ENCODE data around the gene GIGYF2. TPM values are rescaled to one million over a fixed set of nuclear protein-coding genes. Genes with fewer than 3 reads are reported as not detected.

GIGYF2 gene
- total and polyA plus RNA-seq, 2 donors from 2014 or later, result 13.5 to 79.8 TPM

DNA sequence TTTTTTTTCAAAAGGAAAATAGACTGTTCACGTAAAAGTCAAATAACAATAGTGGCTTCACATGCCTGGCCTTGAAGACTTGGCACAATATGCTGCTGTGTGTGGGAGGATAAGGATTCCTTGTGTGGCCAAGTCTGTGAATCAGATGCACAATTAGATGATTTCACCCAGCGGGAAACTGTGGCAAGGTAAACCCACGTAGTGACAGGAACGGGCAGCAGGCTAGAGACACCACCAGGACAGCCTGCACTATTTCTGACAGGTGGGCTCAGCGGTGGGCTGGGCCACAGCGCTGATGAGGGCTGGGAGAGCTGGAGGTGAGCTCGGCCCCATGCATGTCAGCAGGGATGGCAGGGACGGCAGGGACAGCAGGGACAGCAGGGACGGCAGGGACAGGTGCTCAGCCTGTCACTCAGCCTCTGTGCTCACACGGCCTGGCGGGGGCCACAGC is 194.5 kb downstream of the GIGYF2 start:
- intact Hi-C loops (cut with DNase I), result no loop called here
- no peak overlapping the region for H3K27ac ChIP-seq (ENCODE audit: low read depth in 2 of 2, low read length in 2 of 2)
- DNase-seq (peak in 1 of 5 donors; percentile 55), FAIRE-seq (no peak)
- no peaks in the 10 kb centered on the region for H3K4me1 ChIP-seq (ENCODE audit: control insufficient read depth in 2 of 3, insufficient read depth in 2 of 3, low read depth in 1 of 3, low read length in 3 of 3)
- no peaks in the 10 kb centered on the region for H3K27me3 ChIP-seq (ENCODE audit: control insufficient read depth, insufficient read depth, low read length)
- TF ChIP-seq, protein P1, sequence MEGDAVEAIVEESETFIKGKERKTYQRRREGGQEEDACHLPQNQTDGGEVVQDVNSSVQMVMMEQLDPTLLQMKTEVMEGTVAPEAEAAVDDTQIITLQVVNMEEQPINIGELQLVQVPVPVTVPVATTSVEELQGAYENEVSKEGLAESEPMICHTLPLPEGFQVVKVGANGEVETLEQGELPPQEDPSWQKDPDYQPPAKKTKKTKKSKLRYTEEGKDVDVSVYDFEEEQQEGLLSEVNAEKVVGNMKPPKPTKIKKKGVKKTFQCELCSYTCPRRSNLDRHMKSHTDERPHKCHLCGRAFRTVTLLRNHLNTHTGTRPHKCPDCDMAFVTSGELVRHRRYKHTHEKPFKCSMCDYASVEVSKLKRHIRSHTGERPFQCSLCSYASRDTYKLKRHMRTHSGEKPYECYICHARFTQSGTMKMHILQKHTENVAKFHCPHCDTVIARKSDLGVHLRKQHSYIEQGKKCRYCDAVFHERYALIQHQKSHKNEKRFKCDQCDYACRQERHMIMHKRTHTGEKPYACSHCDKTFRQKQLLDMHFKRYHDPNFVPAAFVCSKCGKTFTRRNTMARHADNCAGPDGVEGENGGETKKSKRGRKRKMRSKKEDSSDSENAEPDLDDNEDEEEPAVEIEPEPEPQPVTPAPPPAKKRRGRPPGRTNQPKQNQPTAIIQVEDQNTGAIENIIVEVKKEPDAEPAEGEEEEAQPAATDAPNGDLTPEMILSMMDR (IDR thresholded peaks at IDR 0.05; ENCODE audit: borderline replicate concordance, extremely low read depth, insufficient read depth), result no peak
- H3K9ac ChIP-seq (ENCODE audit: low read length in 3 of 3), result no peak overlapping the region
- H3K9me3 ChIP-seq (ENCODE audit: control insufficient read depth in 2 of 3, insufficient read depth in 1 of 3, low read length in 3 of 3), result no peaks in the 10 kb centered on the region
- H3K4me3 ChIP-seq (ENCODE audit: low read length in 3 of 3), result no peak overlapping the region
- H3K36me3 ChIP-seq (ENCODE audit: control insufficient read depth in 2 of 3, insufficient read depth in 3 of 3, low read length in 3 of 3), result peaks cover 0 to 3% (median 0%) of the 10 kb centered on the region in 3 donors

DNA sequence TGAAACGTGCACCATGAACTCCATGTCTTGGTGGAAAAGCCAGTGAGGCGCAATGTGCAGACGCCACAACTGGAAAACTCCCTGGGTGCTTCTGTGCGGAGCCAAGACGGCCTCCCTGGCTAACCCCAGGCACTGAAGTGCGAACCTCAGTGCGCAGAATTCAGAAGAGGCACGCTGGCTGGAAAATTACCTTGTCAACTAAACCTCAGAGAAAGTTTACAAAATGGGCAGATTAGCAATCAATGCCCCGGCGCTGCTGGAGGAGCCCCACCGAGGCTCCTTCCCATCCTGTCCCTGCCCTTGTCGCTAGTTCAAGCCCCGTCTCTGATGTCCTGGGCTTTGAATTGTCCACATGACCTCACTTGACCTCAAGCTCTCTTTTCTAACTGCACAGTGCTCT is 195.1 kb downstream of the GIGYF2 start:
- Histone ChIP-seq H3K4me3 (ENCODE audit: low read length in 3 of 3) (no peak overlapping the region), H3K9me3 (ENCODE audit: control insufficient read depth in 2 of 3, insufficient read depth in 1 of 3, low read length in 3 of 3) (no peaks in the 10 kb centered on the region), H3K36me3 (ENCODE audit: control insufficient read depth in 2 of 3, insufficient read depth in 3 of 3, low read length in 3 of 3) (peaks cover 0 to 3% (median 0%) of the 10 kb centered on the region in 3 donors), H3K9ac (ENCODE audit: low read length in 3 of 3) (no peak overlapping the region), H3K4me1 (ENCODE audit: control insufficient read depth in 2 of 3, insufficient read depth in 2 of 3, low read depth in 1 of 3, low read length in 3 of 3) (no peaks in the 10 kb centered on the region), H3K27me3 (ENCODE audit: control insufficient read depth, insufficient read depth, low read length) (no peaks in the 10 kb centered on the region), H3K27ac (ENCODE audit: low read depth in 2 of 2, low read length in 2 of 2) (no peak overlapping the region)
- FAIRE-seq, result no peak
- no peak for DNase-seq
- TF ChIP-seq, protein P1 (IDR thresholded peaks at IDR 0.05; ENCODE audit: borderline replicate concordance, extremely low read depth, insufficient read depth), result no peak
- intact Hi-C loops (cut with DNase I), result no loop called here

DNA sequence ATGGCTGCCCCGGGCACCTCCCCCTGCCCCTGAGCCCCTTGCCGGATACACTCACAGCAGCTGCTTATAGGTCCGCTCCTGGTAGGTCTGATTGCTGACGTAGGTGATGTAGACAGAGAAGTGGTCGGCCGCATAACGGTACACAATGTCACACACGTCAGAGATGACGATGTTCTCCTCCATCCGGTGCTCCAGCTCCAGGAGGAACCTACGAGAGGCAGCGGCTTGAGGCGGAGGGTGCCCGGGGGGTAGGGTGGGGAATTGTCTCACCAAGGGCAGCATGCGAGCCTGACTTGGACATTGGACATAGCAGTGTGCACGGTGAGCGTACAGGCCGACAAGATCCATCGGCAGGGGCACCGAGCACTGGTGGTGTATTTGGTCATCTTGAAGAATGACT is 195.7 kb downstream of the GIGYF2 start:
- intact Hi-C loops (cut with DNase I), result no loop called here
- no peak for FAIRE-seq
- Histone ChIP-seq H3K9me3 (ENCODE audit: control insufficient read depth in 2 of 3, insufficient read depth in 1 of 3, low read length in 3 of 3) (no peaks in the 10 kb centered on the region), H3K27ac (ENCODE audit: low read depth in 2 of 2, low read length in 2 of 2) (no peak overlapping the region), H3K36me3 (ENCODE audit: control insufficient read depth in 2 of 3, insufficient read depth in 3 of 3, low read length in 3 of 3) (peaks cover 0 to 3% (median 0%) of the 10 kb centered on the region in 3 donors), H3K9ac (ENCODE audit: low read length in 3 of 3) (no peak overlapping the region), H3K27me3 (ENCODE audit: control insufficient read depth, insufficient read depth, low read length) (no peaks in the 10 kb centered on the region), H3K4me3 (ENCODE audit: low read length in 3 of 3) (no peak overlapping the region), H3K4me1 (ENCODE audit: control insufficient read depth in 2 of 3, insufficient read depth in 2 of 3, low read depth in 1 of 3, low read length in 3 of 3) (no peaks in the 10 kb centered on the region)
- TF ChIP-seq, protein P1 (IDR thresholded peaks at IDR 0.05; ENCODE audit: borderline replicate concordance, extremely low read depth, insufficient read depth), result no peak
- DNase-seq, result no peak

DNA sequence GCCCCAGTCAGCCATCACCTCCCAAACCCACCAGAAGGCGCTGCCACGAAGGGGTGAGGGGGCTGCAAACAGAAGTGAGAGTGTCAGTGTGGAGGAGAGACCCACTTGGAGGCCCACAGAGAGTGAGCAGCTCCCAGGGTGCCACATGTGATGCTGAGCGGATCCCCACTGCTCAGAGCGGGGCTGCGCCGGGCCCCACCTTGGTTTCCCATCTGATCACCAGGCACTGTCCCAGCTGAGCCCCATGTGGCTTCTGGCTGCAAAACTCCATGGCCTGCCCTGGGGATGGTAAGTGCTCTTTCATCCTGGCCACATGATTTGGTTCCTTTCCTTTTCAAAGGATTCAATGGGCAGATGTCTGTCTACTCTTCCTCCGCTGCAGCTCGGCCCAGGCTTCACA is 196.7 kb downstream of the GIGYF2 start:
- Histone ChIP-seq H3K9ac (ENCODE audit: low read length in 3 of 3) (no peak overlapping the region), H3K4me1 (ENCODE audit: control insufficient read depth in 2 of 3, insufficient read depth in 2 of 3, low read depth in 1 of 3, low read length in 3 of 3) (no peaks in the 10 kb centered on the region), H3K4me3 (ENCODE audit: low read length in 3 of 3) (no peak overlapping the region), H3K27me3 (ENCODE audit: control insufficient read depth, insufficient read depth, low read length) (no peaks in the 10 kb centered on the region), H3K27ac (ENCODE audit: low read depth in 2 of 2, low read length in 2 of 2) (no peak overlapping the region), H3K36me3 (ENCODE audit: control insufficient read depth in 2 of 3, insufficient read depth in 3 of 3, low read length in 3 of 3) (no peaks in the 10 kb centered on the region), H3K9me3 (ENCODE audit: control insufficient read depth in 2 of 3, insufficient read depth in 1 of 3, low read length in 3 of 3) (no peaks in the 10 kb centered on the region)
- FAIRE-seq, result no peak
- TF ChIP-seq, protein P1 (IDR thresholded peaks at IDR 0.05; ENCODE audit: borderline replicate concordance, extremely low read depth, insufficient read depth), result no peak
- intact Hi-C loops (cut with DNase I), result no loop called here
- DNase-seq, result no peak
